K562 (cell line): ENCODE data around the gene MTA2. TPM values are rescaled to one million over a fixed set of nuclear protein-coding genes. Genes with fewer than 3 reads are reported as not detected.

Experiments used
- ATF6 ChIP-seq: sonication (generic); formaldehyde crosslinking; IDR thresholded peaks from 2 replicates; pipeline ENCODE4 v1.4.0; 2020; ENCODE audit warnings: mild to moderate bottlenecking, missing genetic modification reagents
- CXXC5 ChIP-seq: fragments of 250-450 bp; sonication (Bioruptor Pico); IDR thresholded peaks from 2 replicates; pipeline ENCODE4 v1.8.0; 2022; ENCODE audit warnings: inconsistent platforms, mild to moderate bottlenecking, moderate library complexity
- FIP1L1 ChIP-seq: fragments of 200-400 bp; formaldehyde crosslinking; IDR thresholded peaks from 2 replicates; pipeline ENCODE4 v1.6.1; 2018; ENCODE audit warnings: mild to moderate bottlenecking, low read depth, low read length; ENCODE audit not compliant: poor library complexity, severe bottlenecking
- FOXJ3 ChIP-seq: sonication (generic); formaldehyde crosslinking; IDR thresholded peaks from 2 replicates; pipeline ENCODE4 v1.4.0; 2020; ENCODE audit warnings: mild to moderate bottlenecking, missing genetic modification reagents
- GATAD2B ChIP-seq: fragments of 450-650 bp; IDR thresholded peaks from 2 replicates; pipeline ENCODE4 v1.6.1; 2017; ENCODE audit warnings: mild to moderate bottlenecking, borderline replicate concordance
- HMGXB4 ChIP-seq: sonication (generic); formaldehyde crosslinking; IDR thresholded peaks from 2 replicates; pipeline ENCODE4 v1.8.1; 2023; ENCODE audit warnings: mild to moderate bottlenecking, missing genetic modification reagents
- MNT ChIP-seq, 2 experiments: fragments of 450-650 bp; conservative IDR thresholded peaks; 2 replicates each; pipeline ENCODE4 v1.6.1; 2017; ENCODE audit warnings: mild to moderate bottlenecking in 2 of 2, moderate library complexity in 2 of 2
- NCOA2 ChIP-seq, 2 experiments: fragments of 450-650 bp; IDR thresholded peaks; 2 replicates each; pipeline ENCODE4 v1.6.1; 2018; ENCODE audit warnings: mild to moderate bottlenecking in 2 of 2, moderate library complexity in 1 of 2; ENCODE audit not compliant: partially characterized antibody in 2 of 2
- NCOR1 ChIP-seq: fragments of 450-650 bp; IDR thresholded peaks from 2 replicates; pipeline ENCODE4 v1.6.1; 2016; ENCODE audit warnings: mild to moderate bottlenecking, moderate library complexity
- NR3C1 ChIP-seq: sonication (generic); formaldehyde crosslinking; IDR thresholded peaks from 2 replicates; pipeline ENCODE4 v1.8.1; 2022; ENCODE audit warnings: missing genetic modification reagents
- PCBP1 ChIP-seq: fragments of 200-400 bp; formaldehyde crosslinking; IDR thresholded peaks from 2 replicates; pipeline ENCODE4 v1.6.1; 2018; ENCODE audit warnings: mild to moderate bottlenecking, low read depth, low read length; ENCODE audit not compliant: poor library complexity, severe bottlenecking
- PHF8 ChIP-seq: fragments of 200-600 bp; sonication (generic); IDR thresholded peaks from 2 replicates; pipeline ENCODE4 v1.6.1; 2012; ENCODE audit warnings: mixed run types, mild to moderate bottlenecking, inconsistent platforms, low read length, moderate library complexity, borderline replicate concordance
- PHTF2 ChIP-seq: fragments of 250-450 bp; sonication (Bioruptor Pico); IDR thresholded peaks from 2 replicates; pipeline ENCODE4 v1.5.0; 2021; ENCODE audit warnings: mild to moderate bottlenecking
- POLR2A ChIP-seq: fragments of 450-650 bp; conservative IDR thresholded peaks from 2 replicates; pipeline ENCODE4 v1.6.1; 2016
- RAD21 ChIP-seq, 2 experiments: fragments of 250-450 bp in 1 of 2; fragments of 450-650 bp in 1 of 2; sonication (Bioruptor Pico) in 1 of 2; formaldehyde crosslinking in 1 of 2; IDR thresholded peaks in 1 of 2; conservative IDR thresholded peaks in 1 of 2; 2 replicates each; pipeline versions ENCODE4 v1.4.0 to v1.8.0; 2020 to 2022; ENCODE audit warnings: mild to moderate bottlenecking in 2 of 2, moderate library complexity in 1 of 2
- TARDBP ChIP-seq: fragments of 450-650 bp; IDR thresholded peaks from 2 replicates; pipeline ENCODE4 v1.6.1; 2016
- THAP7 ChIP-seq: fragments of 250-450 bp; sonication (Bioruptor Pico); IDR thresholded peaks from 2 replicates; pipeline ENCODE4 v1.5.0; 2021
- TOE1 ChIP-seq, 2 experiments: fragments of 450-650 bp in 1 of 2; sonication (generic) in 1 of 2; formaldehyde crosslinking in 1 of 2; IDR thresholded peaks; 2 replicates each; pipeline versions ENCODE4 v1.7.1 to v1.8.0; 2016 to 2022; ENCODE audit warnings: borderline replicate concordance in 2 of 2, mild to moderate bottlenecking in 2 of 2, antibody characterized with exemption in 1 of 2, inconsistent platforms in 1 of 2, low read depth in 1 of 2, missing genetic modification reagents in 1 of 2, moderate library complexity in 1 of 2
- ZFP1 ChIP-seq: fragments of 450-650 bp; formaldehyde crosslinking; IDR thresholded peaks from 2 replicates; pipeline ENCODE4 v1.4.0; 2020; ENCODE audit warnings: mild to moderate bottlenecking, mixed read lengths
- ZNF584 ChIP-seq: fragments of 200-800 bp; sonication (Bioruptor generic); IDR thresholded peaks from 2 replicates; pipeline ENCODE4 v1.6.1; 2016; ENCODE audit warnings: low read depth, mild to moderate bottlenecking, missing genetic modification characterization, missing compliant biosample characterization
- polyA plus RNA-seq, 8 experiments: library from polyadenylated mRNA; depleted of rRNA in 4 of 8; stranded (reverse) in 5 of 8; unstranded in 3 of 8; fragments of >200 nt; fragmentation: Nextera tagmentation in 2 of 8; fragmentation: Illumina TruSeq in 1 of 8; extraction: Ambion mirVana in 2 of 8; extraction: Trizol in 1 of 8; gene quantifications; 2 replicates each; pipeline versions ENCODE4 v1.2.1 to v1.2.3, GENCODE V29; 2011 to 2014; ENCODE audit warnings: inconsistent platforms in 1 of 8, missing spikeins in 1 of 8
- total RNA-seq, 7 experiments: library from RNA; depleted of rRNA in 6 of 7; stranded (reverse); fragments of >200 nt in 6 of 7; fragmentation: Illumina TruSeq in 2 of 7; extraction: Trizol in 2 of 7; gene quantifications; 2 replicates each; pipeline versions ENCODE4 v1.2.1 to v1.2.3, GENCODE V29; 2011 to 2021; ENCODE audit warnings: low replicate concordance in 1 of 7

The MTA2 gene
- total and polyA plus RNA-seq, 9 of the 15 experiments (the other 6 are each of a cell fraction or from before 2014, with no cell fraction given) = 6.2 to 220 (median 172) TPM

- TF ChIP-seq FOXJ3 (CRISPR knock-in tag) (no peak), NCOA2 (IDR thresholded peaks at IDR 0.05; ENCODE audit: partially characterized antibody in 2 of 2) (no peak), TOE1 (IDR thresholded peaks at IDR 0.05; ENCODE audit: borderline replicate concordance) (no peak), TOE1 (CRISPR knock-in tag; IDR thresholded peaks at IDR 0.05; ENCODE audit: borderline replicate concordance, low read depth) (0 out of 2 replicates have a peak, but pooled peaks have one; percentile 63), RAD21 (CRISPR knock-in tag; conservative IDR thresholded peaks at IDR 0.05 in 1 of 2, IDR thresholded peaks at IDR 0.05 in 1 of 2) (0 out of 4 replicates have a peak, but pooled peaks of 1 of the 2 experiments have one; percentile 16), GATAD2B (peak; percentile 81; the same call in 1 of the 2 replicates), TARDBP (0 out of 2 replicates have a peak, but pooled peaks have one; percentile 35), ZFP1 (CRISPR knock-in tag) (0 out of 2 replicates have a peak, but pooled peaks have one; percentile 39), HMGXB4 (CRISPR knock-in tag) (0 out of 2 replicates have a peak, but pooled peaks have one; percentile 39), PCBP1 (no peak), NCOR1 (no peak), FIP1L1 (peak; percentile 72), MNT (conservative IDR thresholded peaks at IDR 0.05) (0 out of 4 replicates have a peak, but pooled peaks of 1 of the 2 experiments have one; percentile 26), NR3C1 (CRISPR knock-in tag) (0 out of 2 replicates have a peak, but pooled peaks have one; percentile 63), ZNF584 (CRISPR knock-in tag) (no peak), CXXC5 (peak; percentile 37), PHF8 (peak; percentile 78; the same call in 1 of the 2 replicates), PHTF2 (peak; percentile 26; the same call in 1 of the 2 replicates), THAP7 (0 out of 2 replicates have a peak, but pooled peaks have one; percentile 2), POLR2A (peak; percentile 32; the same call in 1 of the 2 replicates), ATF6 (CRISPR knock-in tag) (no peak)
These were observed 55.3 kb downstream of the MTA2 start, which contains the start of gene AHNAK (continued) for GRCh38 chr11:62546244-62546928.
